Heart left ventricle (tissue), 13 donors: Measurements from ENCODE around the gene TMEM213.

Source experiments
- POLR2A ChIP-seq, 2 donors: fragments of 450-650 bp; IDR thresholded peaks; one replicate each; pipeline ENCODE4 v1.6.1; 2017; ENCODE audit warnings: antibody characterized with exemption in 2 of 2, mild to moderate bottlenecking in 2 of 2, moderate library complexity in 2 of 2
- TF ChIP-seq, protein P1 (sequence below), 12 donors: fragments of 200-600 bp; sonication (generic) in 4 of 12; IDR thresholded peaks; one replicate each; pipeline versions ENCODE4 v1.5.0 to v1.8.0; 2018 to 2022; ENCODE audit warnings: antibody characterized with exemption in 12 of 12, mild to moderate bottlenecking in 5 of 12
- donor health status: ischemic (EF 13 %, LVEDD 7.1; RV severe dilation, severe dysfunction).
- donor health status: DM: no; HTN: yes; CAD: no.
- donor health status: DM: no; HTN: no; CAD: no.
- donor health status: ischemic (EF 25% LVEDD 6.9; RV normal size, moderate dysfunction).
- donor health status: ischemic (EF 25% LVEDD 5.7; RV mildly dilated, moderate dysfunction).
- donor health status: ischemic (EF 35%, LVEDD 5.7; RV mildly dilated, moderate dysfunction).
- donor health status: nonischemic (EF 11% LVEDD 7.7; RV severe dilation, severe dysfunction).
- donor health status: DM: yes; HTN: yes; CAD: no.
- donor health status: PGD.
- donor health status: ischemic (EF 29% LVEDD 5.4; RV normal size, mild dysfunction).
- donor health status: nonischemic (EF 23%, LVEDD 6.1; RV moderate dilation, normal function).

DNA sequence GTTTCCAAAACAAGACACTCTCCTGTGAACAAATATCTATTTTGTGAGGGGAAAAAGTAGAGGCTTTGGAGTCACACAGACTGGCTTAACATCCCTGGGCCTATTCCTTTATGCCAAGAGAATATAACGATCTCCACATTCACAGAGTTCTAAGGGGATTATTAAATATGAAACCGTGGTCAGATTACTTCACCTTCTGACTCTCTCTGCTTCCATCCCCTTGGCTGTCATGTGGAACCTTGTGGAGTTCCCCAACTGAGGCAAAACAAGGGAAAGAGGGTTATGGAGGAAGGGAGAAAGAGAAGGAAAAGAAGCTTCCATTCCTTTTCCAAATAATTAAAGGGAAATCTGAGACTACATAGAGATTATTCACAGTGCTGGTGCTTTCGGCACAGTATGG lies 55.7 kb downstream of the TMEM213 start:
- TF ChIP-seq, protein P1, sequence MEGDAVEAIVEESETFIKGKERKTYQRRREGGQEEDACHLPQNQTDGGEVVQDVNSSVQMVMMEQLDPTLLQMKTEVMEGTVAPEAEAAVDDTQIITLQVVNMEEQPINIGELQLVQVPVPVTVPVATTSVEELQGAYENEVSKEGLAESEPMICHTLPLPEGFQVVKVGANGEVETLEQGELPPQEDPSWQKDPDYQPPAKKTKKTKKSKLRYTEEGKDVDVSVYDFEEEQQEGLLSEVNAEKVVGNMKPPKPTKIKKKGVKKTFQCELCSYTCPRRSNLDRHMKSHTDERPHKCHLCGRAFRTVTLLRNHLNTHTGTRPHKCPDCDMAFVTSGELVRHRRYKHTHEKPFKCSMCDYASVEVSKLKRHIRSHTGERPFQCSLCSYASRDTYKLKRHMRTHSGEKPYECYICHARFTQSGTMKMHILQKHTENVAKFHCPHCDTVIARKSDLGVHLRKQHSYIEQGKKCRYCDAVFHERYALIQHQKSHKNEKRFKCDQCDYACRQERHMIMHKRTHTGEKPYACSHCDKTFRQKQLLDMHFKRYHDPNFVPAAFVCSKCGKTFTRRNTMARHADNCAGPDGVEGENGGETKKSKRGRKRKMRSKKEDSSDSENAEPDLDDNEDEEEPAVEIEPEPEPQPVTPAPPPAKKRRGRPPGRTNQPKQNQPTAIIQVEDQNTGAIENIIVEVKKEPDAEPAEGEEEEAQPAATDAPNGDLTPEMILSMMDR (IDR thresholded peaks at IDR 0.05), result no peak
- TF ChIP-seq POLR2A (IDR thresholded peaks at IDR 0.05), result no peak
